ENCODE results near the gene UGT1A7.

The UGT1A7 gene

GRCh38 chr2:233799087-233799665 lies 117.5 kb downstream of the UGT1A7 start:
- no peak for DNase-seq (ENCODE audit: low spot score)

- DNase-seq (ENCODE audit: low spot score), result no peak
These were observed 118.0 kb downstream of the UGT1A7 start for GRCh38 chr2:233799716-233800115.

- DNase-seq (ENCODE audit: low spot score), result no peak
These were observed 118.5 kb downstream of the UGT1A7 start for GRCh38 chr2:233800208-233800607.

GRCh38 chr2:233801357-233802131 lies 119.8 kb downstream of the UGT1A7 start:
- no peak for DNase-seq (ENCODE audit: low spot score)

GRCh38 chr2:233802132-233802815 lies 120.6 kb downstream of the UGT1A7 start:
- DNase-seq (ENCODE audit: low spot score), result no peak

GRCh38 chr2:233803292-233803911 lies 121.7 kb downstream of the UGT1A7 start:
- DNase-seq (ENCODE audit: low spot score), result no peak

- no peak for DNase-seq (ENCODE audit: low spot score)
These were observed 122.3 kb downstream of the UGT1A7 start for GRCh38 chr2:233803994-233804393.

GRCh38 chr2:233807215-233807865 lies 125.6 kb downstream of the UGT1A7 start:
- no peak for DNase-seq (ENCODE audit: low spot score)

- no peak for DNase-seq (ENCODE audit: low spot score)
These were observed 126.5 kb downstream of the UGT1A7 start for GRCh38 chr2:233807966-233808935.

GRCh38 chr2:233810385-233810784 lies 128.7 kb downstream of the UGT1A7 start:
- no peak for DNase-seq (ENCODE audit: low spot score)

- DNase-seq (ENCODE audit: low spot score), result no peak
These were observed 129.4 kb downstream of the UGT1A7 start for GRCh38 chr2:233811087-233811486.

GRCh38 chr2:233811732-233812131 lies 130.0 kb downstream of the UGT1A7 start:
- DNase-seq (ENCODE audit: low spot score), result no peak

- no peak for DNase-seq (ENCODE audit: low spot score)
These were observed 131.7 kb downstream of the UGT1A7 start for GRCh38 chr2:233813236-233814055.

GRCh38 chr2:233814056-233814835 lies 132.5 kb downstream of the UGT1A7 start:
- DNase-seq (ENCODE audit: low spot score), result no peak

- no peak for DNase-seq (ENCODE audit: low spot score)
These were observed 134.2 kb downstream of the UGT1A7 start for GRCh38 chr2:233815861-233816260.

- DNase-seq (ENCODE audit: low spot score), result no peak
These were observed 134.6 kb downstream of the UGT1A7 start for GRCh38 chr2:233816334-233816733.

GRCh38 chr2:233816771-233817170 lies 135.1 kb downstream of the UGT1A7 start:
- DNase-seq (ENCODE audit: low spot score), result no peak

- DNase-seq (ENCODE audit: low spot score), result no peak
These were observed 135.7 kb downstream of the UGT1A7 start for GRCh38 chr2:233817361-233817911.
